ENCODE results near the gene PDE11A. TPM values are rescaled to one million over a fixed set of nuclear protein-coding genes. Genes with fewer than 3 reads are reported as not detected.

PDE11A gene
- total RNA-seq, 4 donors from 2014 or later: 0.11 to 1.2 (median 0.26) TPM

- 31 to 54% methylated on average over 2 of the region's 2 CpGs for WGBS, 2 donors
- DNase-seq (ENCODE audit: low spot score in 2 of 2): no peak
- no peak overlapping the region for H3K4me3 ChIP-seq (ENCODE audit: low read depth, poor library complexity, severe bottlenecking)
- intact Hi-C loops (cut with DNase I; ENCODE audit: low total_unique reads): no loop called here
- no peak for TF ChIP-seq CTCF (IDR thresholded peaks at IDR 0.05)
- TF ChIP-seq POLR2A (IDR thresholded peaks at IDR 0.05): no peak
Observed at GRCh38 chr2:177885828-177886466, 186.6 kb downstream of the PDE11A start.

- no peak overlapping the region for H3K4me3 ChIP-seq (ENCODE audit: low read depth, poor library complexity, severe bottlenecking)
- intact Hi-C loops (cut with DNase I; ENCODE audit: low total_unique reads): no loop called here
- DNase-seq (ENCODE audit: low spot score in 2 of 2): no peak
- TF ChIP-seq CTCF (IDR thresholded peaks at IDR 0.05): no peak
- TF ChIP-seq POLR2A (IDR thresholded peaks at IDR 0.05): no peak
- 53 to 71% methylated on average over 2 of the region's 2 CpGs for WGBS, 2 donors
Observed at GRCh38 chr2:177883177-177883576, 189.4 kb downstream of the PDE11A start.

GRCh38 chr2:177882501-177882900 is 190.1 kb downstream of the PDE11A start:
- H3K4me3 ChIP-seq (ENCODE audit: low read depth, poor library complexity, severe bottlenecking): no peak overlapping the region
- TF ChIP-seq CTCF (IDR thresholded peaks at IDR 0.05): no peak
- TF ChIP-seq POLR2A (IDR thresholded peaks at IDR 0.05): no peak
- intact Hi-C loops (cut with DNase I; ENCODE audit: low total_unique reads): no loop called here
- no peak for DNase-seq (ENCODE audit: low spot score in 2 of 2)
- 33 to 41% methylated on average over 1 of the region's 1 CpG for WGBS, 2 donors

- TF ChIP-seq CTCF (IDR thresholded peaks at IDR 0.05) (no peak), POLR2A (IDR thresholded peaks at IDR 0.05) (no peak)
- no peak overlapping the region for H3K4me3 ChIP-seq (ENCODE audit: low read depth, poor library complexity, severe bottlenecking)
- intact Hi-C loops (cut with DNase I; ENCODE audit: low total_unique reads): no loop called here
- 67 to 69% methylated on average over 2 of the region's 2 CpGs for WGBS, 2 donors
- DNase-seq (ENCODE audit: low spot score in 2 of 2): no peak
Observed at GRCh38 chr2:177881921-177882320, 190.7 kb downstream of the PDE11A start.

GRCh38 chr2:177881008-177881747 is 191.4 kb downstream of the PDE11A start:
- DNase-seq (ENCODE audit: low spot score in 2 of 2): no peak
- no peak overlapping the region for H3K4me3 ChIP-seq (ENCODE audit: low read depth, poor library complexity, severe bottlenecking)
- 71 to 74% methylated on average over 2 of the region's 2 CpGs for WGBS, 2 donors
- intact Hi-C loops (cut with DNase I; ENCODE audit: low total_unique reads): no loop called here
- TF ChIP-seq POLR2A (IDR thresholded peaks at IDR 0.05) (no peak), CTCF (IDR thresholded peaks at IDR 0.05) (no peak)

Measured in lower leg skin (tissue), 4 donors.